Activated CD4-positive, alpha-beta T cell treated with anti-CD3 and anti-CD28 coated beads, Interleukin-2, amount 50 U/mL, for 24 hours (primary cell): ENCODE measurements around the gene HOXA5.
A peak's percentile ranks its signal among the peaks of the same experiment; 100 is the strongest.

Source experiments
- DNase-seq, 2 donors: peaks; one replicate each; pipeline ENCODE4 v3.0.0-alpha.2; 2020; ENCODE audit warnings: low read depth in 1 of 2, low spot score in 1 of 2

HOXA5 gene

DNA sequence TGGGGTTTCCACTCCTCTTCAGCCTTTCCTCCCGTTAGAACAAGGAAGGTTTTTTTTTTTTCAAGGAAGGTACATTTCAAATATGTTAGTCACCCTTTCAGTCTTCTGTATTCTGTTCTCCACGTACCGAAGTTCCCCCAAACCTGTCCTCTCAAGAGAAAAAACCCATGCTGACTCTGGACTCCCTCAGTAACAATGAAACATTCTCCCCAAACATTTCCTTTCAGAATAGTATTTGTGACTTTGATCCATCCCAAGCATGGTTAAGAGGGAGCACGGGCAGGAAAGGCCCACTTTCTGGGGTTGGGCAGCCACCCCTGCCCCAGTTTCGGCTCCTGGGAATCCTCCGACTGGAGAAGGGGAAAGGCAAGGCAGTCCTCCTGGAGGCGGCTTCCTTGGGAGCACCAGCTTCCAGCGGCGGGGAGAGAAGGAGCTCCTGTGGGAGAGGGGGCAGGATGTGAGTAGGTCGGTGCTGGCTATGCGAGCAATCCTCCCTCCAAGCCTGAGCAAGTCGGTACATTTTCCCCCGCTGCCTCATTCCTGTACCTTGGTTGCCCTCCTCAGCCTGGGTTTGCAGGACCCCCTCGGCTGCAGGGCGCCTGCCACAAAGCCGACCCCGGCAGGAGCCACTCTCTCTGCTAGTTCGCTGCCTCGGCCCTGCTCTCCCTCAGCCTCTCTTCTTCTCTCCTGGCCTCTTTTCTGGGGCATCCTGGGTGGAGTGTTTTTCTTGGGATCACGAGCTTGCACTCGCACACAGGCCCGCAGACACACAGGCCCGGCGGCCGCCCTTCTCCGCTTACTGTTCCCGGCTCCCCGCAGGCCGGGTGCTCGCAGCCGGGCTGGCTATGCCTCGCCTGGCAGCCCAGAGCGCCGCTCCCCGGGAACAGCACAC lies 45.5 kb downstream of the HOXA5 start:
- no peak for DNase-seq

DNA sequence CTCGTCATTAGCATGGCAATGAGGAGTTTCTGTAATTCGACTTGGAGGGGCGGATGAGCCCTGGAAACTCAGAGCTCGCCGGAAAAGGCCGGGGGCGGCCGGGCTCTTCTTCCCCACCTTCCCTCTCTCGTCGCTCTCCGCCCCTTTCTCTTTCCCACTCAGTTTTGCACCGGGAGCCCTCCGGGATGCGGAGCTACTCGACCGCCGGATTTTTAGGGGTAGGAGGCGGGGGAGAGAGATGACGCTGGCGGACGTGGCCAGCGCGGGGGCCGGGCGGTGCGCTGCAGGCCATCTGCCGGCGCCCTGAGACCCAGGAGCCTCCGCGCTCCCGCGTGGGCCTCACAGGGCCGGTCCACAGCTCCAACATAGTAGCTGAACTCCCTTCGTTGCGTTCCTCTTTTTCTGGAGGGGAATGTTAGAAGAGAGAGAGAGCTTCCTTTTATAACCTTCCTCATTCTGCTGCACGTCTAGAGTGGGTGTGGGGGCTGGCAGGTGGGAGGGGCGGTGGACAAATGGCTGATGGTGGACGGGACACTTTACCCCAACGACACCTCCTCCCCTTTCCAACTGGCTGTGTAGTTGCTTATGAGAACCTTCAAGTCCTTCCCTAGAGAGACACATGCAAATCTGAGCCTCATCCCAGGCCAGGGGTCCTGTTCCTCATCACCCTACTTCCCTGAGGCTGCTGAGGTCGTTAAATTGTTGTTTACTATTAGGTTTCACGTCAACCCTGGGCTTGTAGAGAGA lies 46.5 kb downstream of the HOXA5 start:
- DNase-seq: no peak

DNA sequence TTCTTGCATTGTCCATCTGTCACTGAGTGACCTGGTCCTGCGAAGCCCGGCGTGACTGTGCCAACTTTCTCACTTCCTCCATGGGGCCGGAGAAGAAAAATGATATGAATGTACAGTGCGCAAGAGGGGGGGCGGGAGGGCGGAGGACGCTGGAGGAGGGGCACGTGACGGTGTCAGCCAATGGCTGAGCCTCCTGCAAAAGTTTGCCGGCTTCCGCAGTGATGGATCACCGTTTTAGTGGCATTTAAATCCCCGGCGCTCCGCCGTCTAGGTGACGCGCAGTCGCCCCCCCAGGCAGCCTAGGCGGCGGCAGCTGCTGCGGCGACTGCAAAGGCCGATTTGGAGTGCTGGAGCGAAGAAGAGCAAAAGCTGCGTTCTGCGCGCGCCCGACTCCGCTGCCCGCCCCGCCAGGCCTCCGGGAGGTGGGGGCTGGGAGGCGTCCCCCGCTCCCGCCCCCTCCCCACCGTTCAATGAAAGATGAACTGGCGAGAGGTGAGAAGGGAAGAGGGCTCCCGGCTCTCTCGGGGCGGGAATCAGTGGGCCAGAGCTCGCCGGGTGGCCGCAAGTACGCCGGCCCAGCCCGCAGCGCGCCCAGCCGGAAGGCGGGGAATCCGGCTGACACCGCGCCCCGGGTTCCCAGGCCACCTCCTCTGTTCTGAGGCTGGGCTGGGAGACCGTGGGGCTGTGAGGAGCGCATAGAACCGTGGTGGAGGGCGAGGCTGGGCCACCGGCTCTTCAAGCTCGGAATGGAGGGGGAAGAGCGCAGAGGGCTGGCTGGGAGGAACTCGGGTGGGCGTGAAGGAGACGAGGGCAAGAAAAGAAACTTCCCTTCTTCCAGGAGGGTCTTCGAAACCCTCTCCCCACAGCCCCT lies 47.3 kb downstream of the HOXA5 start, which contains the start of gene HOXA1:
TSS of gene HOXA1 (minus strand) at position 104 of the 871 bp plus-strand sequence. CDS start at position 16, 88 bp downstream.
- peak; percentile 40 to 62 for DNase-seq

DNA sequence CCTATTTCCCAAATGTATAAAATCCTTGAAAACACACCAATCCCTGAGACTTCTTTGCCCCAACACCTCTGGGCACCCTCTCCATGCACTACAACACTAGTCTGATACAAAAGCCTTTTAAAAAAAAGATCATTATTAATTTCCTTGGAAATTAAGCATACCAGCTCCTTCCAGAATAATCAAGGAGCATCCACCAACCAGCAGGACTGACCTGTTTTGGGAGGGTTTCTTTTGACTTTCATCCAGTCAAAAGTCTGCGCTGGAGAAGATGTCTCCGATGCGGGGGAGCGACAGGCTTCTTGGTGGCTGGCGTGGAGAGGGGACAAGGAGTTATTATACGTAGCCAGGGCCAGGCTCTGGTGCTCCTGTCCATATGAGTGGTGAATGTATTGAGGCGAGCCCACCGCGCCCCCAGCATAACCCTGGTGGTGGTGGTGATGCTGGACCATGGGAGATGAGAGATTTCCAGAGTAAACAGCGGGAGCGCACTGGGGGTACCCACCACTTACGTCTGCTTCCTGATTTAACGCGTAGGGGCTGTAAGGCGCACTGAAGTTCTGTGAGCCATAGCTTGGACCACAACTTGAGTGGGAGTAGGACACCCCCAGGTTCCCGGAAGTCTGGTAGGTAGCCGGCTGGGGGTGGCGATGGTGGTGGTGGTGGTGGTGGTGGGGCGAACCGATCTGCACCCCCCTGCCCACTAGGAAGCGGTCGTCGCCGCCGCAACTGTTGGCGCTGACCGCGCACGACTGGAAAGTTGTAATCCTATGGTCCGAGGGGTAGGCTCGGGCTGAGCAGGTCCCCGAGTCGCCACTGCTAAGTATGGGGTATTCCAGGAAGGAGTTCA lies 48.2 kb downstream of the HOXA5 start:
- no peak for DNase-seq

DNA sequence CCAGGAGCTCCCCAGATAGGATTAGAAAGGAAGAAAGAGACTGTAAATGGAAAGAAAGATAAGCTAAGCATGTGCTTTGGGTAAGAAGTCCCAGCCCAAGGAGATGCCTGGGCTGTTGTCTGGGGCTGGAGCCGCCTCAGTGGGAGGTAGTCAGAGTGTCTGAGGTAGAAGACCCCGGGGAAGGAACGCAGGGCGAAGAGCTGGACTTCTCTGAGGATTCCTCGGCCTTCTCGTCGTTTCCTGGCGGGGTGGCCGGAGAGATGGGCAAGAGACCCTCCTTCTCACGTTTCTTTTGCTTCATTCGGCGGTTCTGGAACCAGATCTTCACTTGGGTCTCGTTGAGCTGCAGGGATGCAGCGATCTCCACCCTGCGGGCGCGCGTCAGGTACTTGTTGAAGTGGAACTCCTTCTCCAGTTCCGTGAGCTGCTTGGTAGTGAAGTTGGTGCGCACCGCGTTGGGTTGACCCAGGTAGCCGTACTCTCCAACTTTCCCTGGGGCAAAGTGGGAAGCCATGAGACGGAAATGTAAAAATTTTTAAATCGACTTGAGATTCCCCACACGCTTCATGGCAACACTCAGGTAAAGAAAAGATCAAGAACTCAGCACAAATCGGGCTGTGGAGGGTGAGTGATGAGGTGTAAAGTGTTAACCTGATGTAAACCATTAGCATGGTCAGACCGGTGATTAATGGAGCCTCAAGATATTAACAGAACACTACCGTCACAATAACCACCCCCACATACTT lies 49.0 kb downstream of the HOXA5 start:
- DNase-seq: no peak

DNA sequence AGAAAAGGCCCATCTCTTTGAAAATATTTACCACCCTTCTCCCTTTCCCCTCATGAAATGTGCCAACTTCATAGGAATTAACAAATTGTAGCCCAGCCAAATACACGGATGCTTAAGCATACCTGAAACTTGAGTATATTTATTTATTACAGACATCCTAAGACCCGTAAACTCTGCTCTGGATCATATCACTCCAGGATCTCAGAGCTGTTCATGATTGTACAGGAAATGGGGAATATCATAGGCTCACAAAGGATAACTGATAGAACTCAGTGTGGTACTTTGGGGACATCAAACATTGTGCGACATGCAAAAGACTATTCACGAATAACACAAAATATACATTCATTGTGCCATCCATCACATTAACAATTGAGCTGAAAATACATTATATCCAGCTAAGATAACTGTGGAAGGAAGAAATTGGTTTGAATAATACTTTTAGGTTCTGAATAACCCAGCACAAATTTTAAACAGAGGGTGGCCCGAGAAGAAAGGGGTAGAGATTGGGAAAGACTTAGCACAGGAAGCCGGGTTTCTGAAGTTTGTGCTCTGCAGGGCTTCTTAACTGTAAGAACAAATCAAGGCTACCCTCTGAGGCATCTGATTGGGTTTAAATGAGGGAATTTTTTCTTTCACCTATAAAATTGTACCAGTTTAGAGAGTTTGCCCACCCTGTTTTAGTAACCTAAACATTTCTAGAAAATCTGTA lies 50.1 kb downstream of the HOXA5 start:
- DNase-seq: no peak

DNA sequence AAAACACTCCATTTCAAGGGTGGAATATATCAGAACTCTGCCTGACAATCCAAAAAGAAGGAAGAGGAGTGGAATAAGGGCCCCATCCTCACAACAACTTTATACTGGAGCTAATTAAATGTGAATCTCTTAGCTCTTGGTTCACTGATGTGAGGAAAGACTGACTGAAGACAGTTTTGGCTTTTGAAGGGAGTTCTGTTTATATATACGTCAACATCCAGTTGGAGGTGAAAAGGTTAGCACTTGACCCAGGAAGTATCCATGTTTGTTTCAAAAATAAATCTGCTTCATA lies 50.7 kb downstream of the HOXA5 start:
- no peak for DNase-seq

DNA sequence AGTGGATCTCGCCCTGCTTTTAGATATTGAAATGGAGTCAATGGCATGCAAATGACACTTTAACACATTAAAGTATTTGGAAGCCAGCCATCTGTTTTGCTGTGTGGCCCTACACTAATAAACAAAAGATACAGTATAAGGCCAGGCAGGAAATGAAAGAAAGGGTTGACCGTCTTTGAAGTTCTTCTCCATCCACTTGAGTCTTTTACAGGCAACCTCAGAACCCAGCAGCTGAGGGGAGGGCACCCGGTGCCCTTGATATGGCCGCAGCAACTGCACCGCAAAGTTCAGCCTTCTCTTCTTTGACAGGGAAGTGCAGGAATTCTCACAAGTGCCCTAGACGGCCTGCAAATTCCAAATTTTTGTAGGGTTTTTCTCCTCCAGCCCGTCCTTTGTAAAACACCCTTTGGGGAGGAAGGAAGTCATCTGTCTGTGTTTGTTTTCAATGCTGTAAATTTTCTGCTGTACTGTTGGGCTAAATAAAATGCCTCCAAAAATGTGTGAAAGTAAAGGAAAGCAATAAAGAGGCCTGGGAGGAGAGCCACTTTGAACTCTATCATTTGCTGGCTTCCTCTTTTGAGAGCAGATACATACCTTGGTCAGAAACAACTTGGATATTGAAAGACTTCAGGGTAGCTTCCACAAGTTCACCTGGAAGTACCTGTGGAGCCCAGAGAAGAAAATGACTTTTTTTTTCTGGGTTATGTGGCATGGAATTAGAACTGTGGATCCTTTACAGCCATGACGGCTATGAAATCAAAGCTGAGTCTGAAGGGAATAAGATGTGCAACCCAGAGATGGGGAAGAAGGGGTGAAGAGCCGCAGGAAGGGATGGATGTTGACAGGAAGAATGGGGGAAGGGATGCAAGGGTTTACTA lies 51.3 kb downstream of the HOXA5 start:
- DNase-seq: no peak

DNA sequence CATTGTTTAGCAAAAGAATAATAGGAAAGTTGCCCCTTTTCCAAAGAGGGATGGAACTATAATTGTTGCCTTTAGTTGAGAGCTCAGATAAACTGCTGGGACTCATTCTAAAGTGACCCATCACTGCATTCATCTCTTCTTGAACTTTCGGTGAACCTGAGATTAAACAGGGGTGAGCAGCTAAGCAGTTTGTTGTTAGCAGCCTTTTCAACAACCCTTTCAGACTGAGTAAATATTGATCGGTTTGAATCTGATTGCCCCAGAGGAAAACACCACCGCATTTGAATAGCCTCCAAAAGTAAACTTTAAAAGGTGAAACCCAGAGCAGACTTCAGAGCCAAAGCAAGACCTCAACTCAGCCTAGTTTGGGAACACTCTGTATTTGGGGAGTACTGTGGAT lies 52.4 kb downstream of the HOXA5 start:
- no peak for DNase-seq
